ENCODE measurements around the gene ALMS1.

The ALMS1 gene

DNA sequence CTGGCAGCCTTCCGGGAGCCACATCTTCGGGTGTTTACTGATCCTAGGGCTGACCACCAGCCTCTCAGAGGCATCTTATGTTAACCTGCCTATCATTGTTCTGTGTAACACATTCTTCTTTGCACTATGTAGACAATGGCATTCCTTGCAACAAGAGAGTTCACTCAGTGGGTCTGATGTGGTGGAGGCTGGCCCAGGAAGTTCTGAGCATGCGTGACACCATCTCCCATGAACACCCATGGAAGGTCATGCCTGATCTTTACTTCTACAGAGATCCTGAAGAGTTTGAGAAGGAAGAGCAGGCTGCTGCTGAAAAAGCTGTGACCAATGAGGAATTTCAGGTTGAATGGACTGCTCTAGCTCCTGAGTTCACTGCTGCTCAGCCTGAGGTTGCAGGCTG lies 15.3 kb upstream of the ALMS1 start:
- no peak overlapping the region for H3K4me3 ChIP-seq (ENCODE audit: low read depth in 1 of 2, low read length in 2 of 2)
- no peaks in the 10 kb centered on the region for H3K4me1 ChIP-seq (ENCODE audit: insufficient read depth, low read length)

DNA sequence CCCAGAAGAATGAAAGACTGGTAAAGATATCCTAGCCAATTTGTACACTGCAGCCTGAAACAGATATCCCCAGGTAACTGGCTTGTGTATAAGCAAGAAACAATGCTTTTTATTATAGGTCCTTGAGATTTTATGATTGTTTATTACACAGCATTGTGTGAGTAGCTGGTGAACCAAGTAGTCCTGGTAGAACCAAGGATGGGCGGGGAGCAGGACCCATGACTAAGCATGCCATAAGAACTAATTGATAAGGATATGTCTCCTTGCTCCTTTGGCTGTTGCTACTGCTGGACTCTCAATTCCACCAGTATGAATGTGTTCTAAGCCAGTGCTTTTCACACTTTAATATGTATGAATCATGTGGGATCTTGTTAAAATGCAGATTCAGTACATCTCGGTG lies 12.3 kb upstream of the ALMS1 start:
- Histone ChIP-seq H3K4me1 (ENCODE audit: insufficient read depth, low read length) (no peaks in the 10 kb centered on the region), H3K27ac (ENCODE audit: low read depth, low read length) (no peak overlapping the region), H3K36me3 (ENCODE audit: insufficient read depth, low read length) (no peaks in the 10 kb centered on the region), H3K9ac (ENCODE audit: low read length) (no peak overlapping the region), H3K27me3 (ENCODE audit: control insufficient read depth in 1 of 2, insufficient read depth in 2 of 2, low read length in 2 of 2) (no peaks in the 10 kb centered on the region), H3K9me3 (ENCODE audit: low read length) (no peaks in the 10 kb centered on the region), H3K4me3 (ENCODE audit: low read depth in 1 of 2, low read length in 2 of 2) (no peak overlapping the region)

More for the DNA sequence above, 15.3 kb upstream of the ALMS1 start:
- no peak overlapping the region for H3K27ac ChIP-seq (ENCODE audit: low read depth, low read length)
- no peaks in the 10 kb centered on the region for H3K9me3 ChIP-seq (ENCODE audit: low read length)
- H3K27me3 ChIP-seq (ENCODE audit: control insufficient read depth in 1 of 2, insufficient read depth in 2 of 2, low read length in 2 of 2), result no peaks in the 10 kb centered on the region
- H3K9ac ChIP-seq (ENCODE audit: low read length), result no peak overlapping the region
- no peaks in the 10 kb centered on the region for H3K36me3 ChIP-seq (ENCODE audit: insufficient read depth, low read length)

- no peak overlapping the region for H3K27ac ChIP-seq (ENCODE audit: low read depth, low read length)
These were observed 11.4 kb upstream of the ALMS1 start for GRCh38 chr2:73374269-73374668.

GRCh38 chr2:73376681-73377080 lies 9.0 kb upstream of the ALMS1 start:
- Histone ChIP-seq H3K9me3 (ENCODE audit: low read length) (no peaks in the 10 kb centered on the region), H3K27ac (ENCODE audit: low read depth, low read length) (no peak overlapping the region), H3K4me1 (ENCODE audit: insufficient read depth, low read length) (no peaks in the 10 kb centered on the region), H3K36me3 (ENCODE audit: insufficient read depth, low read length) (no peaks in the 10 kb centered on the region), H3K9ac (ENCODE audit: low read length) (no peak overlapping the region), H3K27me3 (ENCODE audit: control insufficient read depth in 1 of 2, insufficient read depth in 2 of 2, low read length in 2 of 2) (no peaks in the 10 kb centered on the region), H3K4me3 (ENCODE audit: low read depth in 1 of 2, low read length in 2 of 2) (no peak overlapping the region)

More at GRCh38 chr2:73374269-73374668, 11.4 kb upstream of the ALMS1 start:
- Histone ChIP-seq H3K27me3 (ENCODE audit: control insufficient read depth in 1 of 2, insufficient read depth in 2 of 2, low read length in 2 of 2) (no peaks in the 10 kb centered on the region), H3K9me3 (ENCODE audit: low read length) (no peaks in the 10 kb centered on the region), H3K9ac (ENCODE audit: low read length) (no peak overlapping the region), H3K36me3 (ENCODE audit: insufficient read depth, low read length) (no peaks in the 10 kb centered on the region), H3K4me3 (ENCODE audit: low read depth in 1 of 2, low read length in 2 of 2) (no peak overlapping the region), H3K4me1 (ENCODE audit: insufficient read depth, low read length) (no peaks in the 10 kb centered on the region)

- Histone ChIP-seq H3K9me3 (ENCODE audit: low read length) (no peaks in the 10 kb centered on the region), H3K27me3 (ENCODE audit: control insufficient read depth in 1 of 2, insufficient read depth in 2 of 2, low read length in 2 of 2) (no peaks in the 10 kb centered on the region), H3K27ac (ENCODE audit: low read depth, low read length) (no peak overlapping the region), H3K4me1 (ENCODE audit: insufficient read depth, low read length) (peaks cover 12% of the 10 kb centered on the region), H3K36me3 (ENCODE audit: insufficient read depth, low read length) (no peaks in the 10 kb centered on the region), H3K4me3 (ENCODE audit: low read depth in 1 of 2, low read length in 2 of 2) (no peak overlapping the region), H3K9ac (ENCODE audit: low read length) (no peak overlapping the region)
These were observed 2.6 kb upstream of the ALMS1 start for GRCh38 chr2:73383036-73383435.

GRCh38 chr2:73385123-73385503 lies 523 bp upstream of the ALMS1 start:
- peak overlapping the region; percentile 34 to 48 for H3K4me3 ChIP-seq (ENCODE audit: low read depth in 1 of 2, low read length in 2 of 2)
- H3K9ac ChIP-seq (ENCODE audit: low read length), result no peak overlapping the region
- no peaks in the 10 kb centered on the region for H3K27me3 ChIP-seq (ENCODE audit: control insufficient read depth in 1 of 2, insufficient read depth in 2 of 2, low read length in 2 of 2)
- no peaks in the 10 kb centered on the region for H3K36me3 ChIP-seq (ENCODE audit: insufficient read depth, low read length)
- H3K27ac ChIP-seq (ENCODE audit: low read depth, low read length), result peak overlapping the region; percentile 77
- no peaks in the 10 kb centered on the region for H3K9me3 ChIP-seq (ENCODE audit: low read length)
- peaks cover 12% of the 10 kb centered on the region for H3K4me1 ChIP-seq (ENCODE audit: insufficient read depth, low read length)

DNA sequence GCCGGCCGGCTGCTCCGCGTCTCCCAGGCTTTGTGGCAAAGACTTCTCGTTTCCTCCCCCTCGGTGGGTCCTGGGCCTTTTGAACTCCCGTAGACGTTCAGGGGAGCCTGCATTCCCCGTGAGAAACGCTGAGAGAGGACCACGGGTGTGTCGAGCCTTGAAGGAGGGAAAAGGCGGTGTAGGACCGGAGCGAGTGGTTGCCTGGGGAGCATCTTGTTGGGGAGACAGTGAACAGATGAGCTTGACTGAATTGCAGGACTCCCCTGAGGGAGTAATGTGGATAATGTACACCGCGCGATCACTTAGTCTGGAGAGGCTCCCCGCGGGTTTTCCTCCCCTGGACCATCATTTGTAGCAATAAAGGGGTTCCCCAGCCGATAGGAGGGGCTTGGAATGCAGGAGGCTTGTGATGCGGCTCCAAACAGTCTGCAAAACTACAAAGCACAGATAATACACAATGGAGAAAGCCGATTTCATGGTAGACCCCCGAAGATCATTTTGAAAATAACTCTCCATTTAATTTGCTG lies 769 bp downstream of the ALMS1 start:
- peak overlapping the region; percentile 79 for H3K27ac ChIP-seq (ENCODE audit: low read depth, low read length)
- no peaks in the 10 kb centered on the region for H3K27me3 ChIP-seq (ENCODE audit: control insufficient read depth in 1 of 2, insufficient read depth in 2 of 2, low read length in 2 of 2)
- H3K4me3 ChIP-seq (ENCODE audit: low read depth in 1 of 2, low read length in 2 of 2), result peak overlapping the region; percentile 76 to 81
- no peaks in the 10 kb centered on the region for H3K9me3 ChIP-seq (ENCODE audit: low read length)
- H3K4me1 ChIP-seq (ENCODE audit: insufficient read depth, low read length), result peaks cover 12% of the 10 kb centered on the region
- H3K36me3 ChIP-seq (ENCODE audit: insufficient read depth, low read length), result no peaks in the 10 kb centered on the region
- H3K9ac ChIP-seq (ENCODE audit: low read length), result peak overlapping the region; percentile 70

DNA sequence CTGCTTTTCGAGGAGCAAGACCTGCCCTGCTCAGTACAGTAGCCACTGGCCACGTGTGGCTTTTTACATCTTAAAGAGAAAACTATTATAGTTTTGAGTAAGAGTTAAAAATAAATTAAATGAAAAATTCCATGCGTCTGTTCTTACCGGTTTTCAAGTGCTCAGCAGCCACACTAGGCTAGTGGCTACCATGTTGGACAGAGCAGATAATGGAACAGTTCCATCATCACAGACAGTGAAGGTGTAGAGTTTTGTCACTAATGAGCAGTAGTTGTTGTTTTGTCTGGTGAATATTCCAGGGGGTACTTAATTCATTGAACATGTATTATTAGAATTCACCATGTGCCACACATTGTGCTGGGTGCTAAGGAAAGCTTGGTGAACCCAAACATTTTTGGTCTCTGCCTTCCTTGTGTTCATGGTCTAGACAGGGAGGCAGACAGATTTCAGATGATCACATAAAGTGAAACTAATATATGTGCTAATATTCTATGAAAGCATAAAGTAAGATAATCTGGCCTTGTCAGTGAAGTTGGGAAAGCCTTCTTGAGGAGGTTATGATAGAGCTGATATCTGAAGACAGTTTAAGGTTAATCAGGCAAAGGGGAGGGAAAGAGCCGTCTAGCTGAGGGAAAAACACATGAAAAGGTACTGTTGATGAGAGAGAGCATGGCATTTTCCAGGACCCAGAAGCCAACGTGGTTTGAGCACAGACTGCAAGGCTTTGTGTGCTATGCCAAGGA lies 1.4 kb downstream of the ALMS1 start:
- peaks cover 12% of the 10 kb centered on the region for H3K4me1 ChIP-seq (ENCODE audit: insufficient read depth, low read length)
- H3K36me3 ChIP-seq (ENCODE audit: insufficient read depth, low read length), result no peaks in the 10 kb centered on the region
- peak overlapping the region; percentile 76 to 81 for H3K4me3 ChIP-seq (ENCODE audit: low read depth in 1 of 2, low read length in 2 of 2)
- no peaks in the 10 kb centered on the region for H3K27me3 ChIP-seq (ENCODE audit: control insufficient read depth in 1 of 2, insufficient read depth in 2 of 2, low read length in 2 of 2)
- H3K9ac ChIP-seq (ENCODE audit: low read length), result no peak overlapping the region
- H3K27ac ChIP-seq (ENCODE audit: low read depth, low read length), result no peak overlapping the region
- H3K9me3 ChIP-seq (ENCODE audit: low read length), result no peaks in the 10 kb centered on the region

DNA sequence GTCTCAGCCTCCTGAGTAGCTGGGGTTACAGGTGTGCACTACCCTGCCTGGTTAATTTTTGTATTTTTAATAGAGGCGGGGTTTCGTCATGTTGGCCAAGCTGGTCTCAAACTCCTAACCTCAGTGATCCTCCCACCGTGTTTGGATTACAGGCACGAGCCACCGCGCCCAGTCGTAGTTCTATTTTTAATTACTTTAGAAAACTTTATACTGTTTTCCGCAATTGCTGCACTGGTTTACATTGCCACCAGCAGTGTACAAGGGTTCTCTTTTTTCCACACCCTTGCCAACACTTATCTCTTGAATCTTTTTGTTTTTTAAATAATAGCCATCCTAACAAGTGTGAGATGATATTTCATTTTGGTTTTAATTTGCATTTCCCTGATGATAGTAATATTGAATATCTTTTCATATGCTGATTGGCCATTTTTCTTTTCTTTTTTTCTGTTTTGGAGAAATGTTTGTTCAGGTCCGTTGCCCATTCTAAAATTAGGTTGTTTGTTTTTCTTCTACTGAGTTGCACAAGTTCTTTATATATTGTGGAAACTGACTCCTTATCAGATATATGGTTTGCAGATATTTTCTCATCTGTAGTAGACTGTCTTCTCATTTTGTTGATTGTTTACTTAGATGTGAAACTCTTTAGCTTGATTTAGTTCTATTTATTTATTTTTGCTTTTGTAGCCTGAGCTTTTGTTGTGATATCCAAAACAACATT lies 16.9 kb downstream of the ALMS1 start:
- H3K9ac ChIP-seq (ENCODE audit: low read length), result no peak overlapping the region
- peaks cover 8% of the 10 kb centered on the region for H3K9me3 ChIP-seq (ENCODE audit: low read length)
- H3K27me3 ChIP-seq (ENCODE audit: control insufficient read depth in 1 of 2, insufficient read depth in 2 of 2, low read length in 2 of 2), result no peaks in the 10 kb centered on the region
- no peak overlapping the region for H3K4me3 ChIP-seq (ENCODE audit: low read depth in 1 of 2, low read length in 2 of 2)
- no peaks in the 10 kb centered on the region for H3K4me1 ChIP-seq (ENCODE audit: insufficient read depth, low read length)
- no peaks in the 10 kb centered on the region for H3K36me3 ChIP-seq (ENCODE audit: insufficient read depth, low read length)
- no peak overlapping the region for H3K27ac ChIP-seq (ENCODE audit: low read depth, low read length)

DNA sequence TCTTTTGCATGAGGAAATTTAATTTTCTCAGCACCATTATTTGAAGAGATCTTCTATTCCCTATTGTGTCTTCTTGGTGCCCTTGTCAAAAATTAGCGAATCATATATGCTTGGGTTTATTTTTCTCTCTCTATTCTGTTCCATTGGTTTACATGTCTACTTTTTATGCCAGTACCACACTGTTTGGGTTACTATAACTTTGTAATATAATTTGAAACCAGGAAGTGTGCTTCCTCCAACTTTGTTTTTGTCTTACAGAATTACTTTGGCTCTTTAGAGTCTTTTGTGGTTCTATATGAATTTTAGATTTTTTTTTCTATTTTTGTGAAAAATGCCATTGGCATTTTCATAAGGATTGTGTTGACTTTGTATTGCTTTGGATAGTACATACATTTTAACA lies 17.6 kb downstream of the ALMS1 start:
- Histone ChIP-seq H3K27me3 (ENCODE audit: control insufficient read depth in 1 of 2, insufficient read depth in 2 of 2, low read length in 2 of 2) (no peaks in the 10 kb centered on the region), H3K9me3 (ENCODE audit: low read length) (peaks cover 8% of the 10 kb centered on the region), H3K4me1 (ENCODE audit: insufficient read depth, low read length) (no peaks in the 10 kb centered on the region), H3K36me3 (ENCODE audit: insufficient read depth, low read length) (no peaks in the 10 kb centered on the region), H3K27ac (ENCODE audit: low read depth, low read length) (no peak overlapping the region), H3K4me3 (ENCODE audit: low read depth in 1 of 2, low read length in 2 of 2) (no peak overlapping the region), H3K9ac (ENCODE audit: low read length) (no peak overlapping the region)

DNA sequence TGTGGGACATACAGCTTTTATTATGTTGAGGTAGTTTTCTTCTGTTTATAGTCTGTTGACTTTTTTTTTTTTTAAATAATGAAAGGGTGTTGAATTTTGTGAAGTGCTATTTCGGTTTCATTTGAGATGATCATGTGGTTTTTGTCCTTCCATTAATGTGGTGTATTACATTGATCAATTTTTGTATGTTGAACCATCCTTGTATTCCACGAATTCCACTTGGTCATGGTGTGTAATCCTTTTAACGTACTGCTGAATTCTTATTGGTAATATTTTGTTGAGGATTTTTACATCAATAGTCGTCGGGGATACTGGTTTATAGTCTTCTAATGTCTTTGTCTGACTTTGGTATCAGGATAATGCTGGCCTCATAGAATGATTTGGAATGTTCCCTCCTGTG lies 18.8 kb downstream of the ALMS1 start:
- Histone ChIP-seq H3K36me3 (ENCODE audit: insufficient read depth, low read length) (no peaks in the 10 kb centered on the region), H3K27me3 (ENCODE audit: control insufficient read depth in 1 of 2, insufficient read depth in 2 of 2, low read length in 2 of 2) (no peaks in the 10 kb centered on the region), H3K4me1 (ENCODE audit: insufficient read depth, low read length) (no peaks in the 10 kb centered on the region), H3K4me3 (ENCODE audit: low read depth in 1 of 2, low read length in 2 of 2) (no peak overlapping the region), H3K9me3 (ENCODE audit: low read length) (peaks cover 8% of the 10 kb centered on the region), H3K27ac (ENCODE audit: low read depth, low read length) (no peak overlapping the region), H3K9ac (ENCODE audit: low read length) (no peak overlapping the region)

Measured in muscle layer of colon (tissue), 2 donors.